Stromal cell of bone marrow (primary cell): ENCODE results near the gene HS3ST2.
A peak's percentile ranks its signal among the peaks of the same experiment; 100 is the strongest.
"Not testable (repeated sequence)": the region's sequence is repeated elsewhere in the genome, so short reads cannot be mapped to it uniquely, and the experiment has no call there.

Experiments used
- DNase-seq: peaks from one replicate; pipeline ENCODE4 v3.0.0-alpha.2; 2012; ENCODE audit warnings: low read depth

The HS3ST2 gene

GRCh38 chr16:22933173-22933572, 119.2 kb downstream of the HS3ST2 start:
- DNase-seq: no peak

GRCh38 chr16:22934786-22935185, 120.8 kb downstream of the HS3ST2 start:
- DNase-seq: no peak

- DNase-seq: no peak
These were observed 123.2 kb downstream of the HS3ST2 start for GRCh38 chr16:22937169-22937568.

- no peak for DNase-seq
These were observed 124.7 kb downstream of the HS3ST2 start for GRCh38 chr16:22938647-22939046.

- DNase-seq: not testable (repeated sequence)
These were observed 125.9 kb downstream of the HS3ST2 start for GRCh38 chr16:22939744-22940363.

GRCh38 chr16:22941970-22942501, 128.1 kb downstream of the HS3ST2 start:
- DNase-seq: no peak

GRCh38 chr16:22942811-22943210, 128.8 kb downstream of the HS3ST2 start:
- no peak for DNase-seq

GRCh38 chr16:22945361-22945760, 131.4 kb downstream of the HS3ST2 start:
- DNase-seq: no peak

DNA sequence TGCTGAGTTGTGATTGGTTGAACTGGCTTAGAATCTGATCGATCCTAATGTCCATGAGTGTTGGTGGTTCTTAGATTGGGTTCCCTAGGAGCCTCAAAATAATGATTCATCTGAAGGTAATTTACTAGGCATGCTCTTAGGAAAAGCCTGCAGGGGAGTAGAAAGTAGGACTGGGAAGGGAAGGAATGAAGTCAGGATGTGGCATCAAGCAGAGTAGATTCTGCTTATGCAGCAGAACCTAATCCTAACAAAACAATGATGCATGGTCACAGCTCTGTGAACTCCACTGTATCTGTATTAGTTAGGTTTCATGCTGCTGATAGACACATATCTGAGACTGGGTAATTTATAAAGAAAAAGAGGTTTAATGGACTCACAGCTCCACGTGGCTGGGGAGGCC, 132.5 kb downstream of the HS3ST2 start:
- no peak for DNase-seq

DNA sequence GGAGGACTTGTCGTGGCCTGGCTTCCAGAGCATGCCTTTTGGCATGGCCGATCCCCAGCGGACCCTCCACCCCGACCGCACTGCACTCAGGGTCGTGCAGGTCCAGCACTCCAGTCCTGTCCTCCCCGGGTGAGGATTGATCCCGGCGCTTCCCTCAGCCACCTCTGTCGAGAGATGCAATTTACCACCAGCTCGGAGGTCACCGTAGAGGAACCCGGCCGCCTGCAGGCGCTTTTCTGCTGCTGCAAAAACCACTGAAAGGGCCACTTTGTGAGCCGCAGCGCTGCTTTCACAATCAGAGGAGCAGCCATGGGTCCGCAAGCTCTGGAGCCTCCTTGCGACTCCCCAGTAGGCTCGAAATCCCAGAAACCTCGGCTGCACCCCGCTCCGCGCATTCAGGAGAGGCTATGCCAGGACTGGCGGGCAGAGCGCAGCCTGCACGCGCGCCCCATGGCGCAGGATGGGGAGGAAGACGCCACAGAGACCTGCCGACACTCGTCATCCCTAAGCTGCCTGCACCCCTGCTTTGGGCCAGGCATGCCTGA, 134.2 kb downstream of the HS3ST2 start:
- no peak for DNase-seq

- DNase-seq: peak; percentile 36
These were observed 134.8 kb downstream of the HS3ST2 start for GRCh38 chr16:22948603-22949368.

- no peak for DNase-seq
These were observed 141.6 kb downstream of the HS3ST2 start for GRCh38 chr16:22955461-22956070.

DNA sequence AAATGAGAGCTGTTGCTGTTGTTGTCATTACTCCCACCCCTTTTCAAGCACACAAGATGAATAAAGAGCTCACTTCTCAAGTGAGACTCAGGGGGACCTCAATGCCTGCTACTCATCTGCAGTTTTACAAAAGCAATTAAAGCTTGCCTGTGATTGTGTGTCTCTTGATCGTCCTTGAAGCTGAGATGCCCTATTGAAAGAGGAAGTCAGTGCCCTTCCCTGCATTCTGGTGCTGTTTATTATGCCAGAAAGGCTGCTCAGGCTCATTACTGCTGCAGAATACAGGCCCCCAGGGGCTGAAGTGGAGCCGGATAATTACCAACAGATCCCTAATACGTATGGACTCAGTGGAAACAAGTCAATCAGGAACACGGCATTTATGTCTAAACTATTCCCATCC, 147.2 kb downstream of the HS3ST2 start:
- no peak for DNase-seq

- no peak for DNase-seq
These were observed 148.9 kb downstream of the HS3ST2 start for GRCh38 chr16:22962905-22963304.
